Vagina (tissue), 2 donors: Measurements from ENCODE around the gene JUN. TPM values are rescaled to one million over a fixed set of nuclear protein-coding genes. Genes with fewer than 3 reads are reported as not detected.

Source experiments
- DNase-seq, 2 donors: peaks; one replicate each; pipeline ENCODE4 v3.0.0-alpha.2; 2017; ENCODE audit errors: extremely low spot score in 2 of 2
- H3K27ac ChIP-seq: fragments of 200-600 bp; sonication (generic); one replicate; pipeline ENCODE4 v1.5.1; 2019
- H3K27me3 ChIP-seq: fragments of 200-600 bp; sonication (generic); one replicate; pipeline ENCODE4 v1.5.1; 2019
- H3K36me3 ChIP-seq, 2 donors: fragments of 200-600 bp; sonication (generic); one replicate each; pipeline ENCODE4 v1.5.1; 2017 to 2019
- H3K4me1 ChIP-seq: fragments of 200-600 bp; sonication (generic); one replicate; pipeline ENCODE4 v1.5.1; 2019
- H3K4me3 ChIP-seq, 2 donors: fragments of 200-600 bp; sonication (generic); 1 replicate in 1 of 2; 2 replicates in 1 of 2; pipeline ENCODE4 v1.5.1; 2016 to 2019
- H3K9me3 ChIP-seq: fragments of 200-600 bp; sonication (generic); one replicate; pipeline ENCODE4 v1.5.1; 2019
- CTCF ChIP-seq, 3 experiments: fragments of 450-650 bp in 2 of 3; fragments of 200-600 bp in 1 of 3; sonication (generic) in 1 of 3; IDR thresholded peaks; one replicate each; pipeline ENCODE4 v1.5.1; 2017 to 2019; ENCODE audit warnings: antibody characterized with exemption in 3 of 3, mild to moderate bottlenecking in 2 of 3, moderate library complexity in 2 of 3
- POLR2A ChIP-seq, 2 donors: fragments of 450-650 bp; IDR thresholded peaks; one replicate each; pipeline ENCODE4 v1.6.1; 2017; ENCODE audit warnings: antibody characterized with exemption in 2 of 2, mild to moderate bottlenecking in 2 of 2, moderate library complexity in 2 of 2
- POLR2AphosphoS5 ChIP-seq, 2 donors: sonication (generic); formaldehyde crosslinking; IDR thresholded peaks; one replicate each; pipeline ENCODE4 v1.9.0; 2017; ENCODE audit warnings: antibody characterized with exemption in 2 of 2, mild to moderate bottlenecking in 2 of 2, low read depth in 1 of 2; ENCODE audit not compliant: insufficient read depth in 1 of 2
- intact Hi-C: fragments of 100-400 bp; cut with DNase I; formaldehyde crosslinking; loops from one replicate; pipeline ENCODE4 v1.15.1; 2023
- total RNA-seq: library from RNA; depleted of rRNA; stranded (reverse); fragments of >200 nt; gene quantifications from one replicate; pipeline ENCODE4 v1.2.3, GENCODE V29; 2016

The JUN gene
- total RNA-seq, 1 donor from 2014 or later: 275 TPM

GRCh38 chr1:58754073-58754613, 29.7 kb downstream of the JUN start:
- Histone ChIP-seq H3K4me1 (peaks cover 40% of the 10 kb centered on the region), H3K27ac (peak overlapping the region; percentile 69), H3K4me3 (no peak overlapping the region), H3K27me3 (no peaks in the 10 kb centered on the region), H3K36me3 (no peaks in the 10 kb centered on the region), H3K9me3 (no peaks in the 10 kb centered on the region)
- DNase-seq: no peak
- TF ChIP-seq POLR2AphosphoS5 (IDR thresholded peaks at IDR 0.05; ENCODE audit: insufficient read depth in 1 of 2, low read depth in 1 of 2) (no peak), CTCF (IDR thresholded peaks at IDR 0.05) (no peak)
- intact Hi-C loops: no loop called here

DNA sequence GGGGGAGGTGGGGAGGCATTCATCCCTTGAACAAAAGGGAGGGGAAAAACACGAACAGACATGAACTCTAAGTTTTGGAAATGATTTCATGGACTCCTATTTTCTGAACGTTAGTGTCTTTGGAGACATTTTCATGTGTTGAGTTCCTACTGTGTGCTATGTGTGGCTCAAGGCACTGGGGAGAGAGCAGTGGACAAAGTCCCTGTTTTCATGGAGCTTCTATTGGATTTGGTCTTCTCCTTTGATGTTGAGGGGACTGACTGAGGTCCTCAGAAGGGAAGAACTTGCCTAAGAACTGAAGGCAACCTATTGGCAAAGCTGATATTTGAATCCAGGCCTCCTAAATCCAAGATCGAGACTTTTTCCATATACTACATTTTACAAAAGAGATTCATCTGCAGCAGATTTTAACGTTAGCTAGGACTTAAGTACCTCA, 30.4 kb downstream of the JUN start:
- TF ChIP-seq POLR2AphosphoS5 (IDR thresholded peaks at IDR 0.05; ENCODE audit: insufficient read depth in 1 of 2, low read depth in 1 of 2) (no peak), POLR2A (IDR thresholded peaks at IDR 0.05) (no peak), CTCF (IDR thresholded peaks at IDR 0.05) (no peak)
- peak in 1 of 2 donors; percentile 60 for DNase-seq
- H3K27ac ChIP-seq: peak overlapping the region; percentile 49
- peaks cover 40% of the 10 kb centered on the region for H3K4me1 ChIP-seq
- H3K9me3 ChIP-seq: no peaks in the 10 kb centered on the region
- no peak overlapping the region for H3K4me3 ChIP-seq
- intact Hi-C loops: no loop called here
- H3K36me3 ChIP-seq: no peaks in the 10 kb centered on the region
- H3K27me3 ChIP-seq: no peaks in the 10 kb centered on the region

GRCh38 chr1:58749646-58750045, 34.2 kb downstream of the JUN start:
- no peak for TF ChIP-seq POLR2AphosphoS5 (IDR thresholded peaks at IDR 0.05; ENCODE audit: insufficient read depth in 1 of 2, low read depth in 1 of 2)
- TF ChIP-seq POLR2A (IDR thresholded peaks at IDR 0.05): no peak
- no peak for TF ChIP-seq CTCF (IDR thresholded peaks at IDR 0.05)
- intact Hi-C loops: loop anchor here (10.0 kb wide), 1 partner anchor 955 kb away; no protein-coding TSS in a partner anchor
- DNase-seq: no peak
- Histone ChIP-seq H3K27me3 (no peaks in the 10 kb centered on the region), H3K4me3 (no peak overlapping the region), H3K36me3 (no peaks in the 10 kb centered on the region), H3K27ac (no peak overlapping the region), H3K4me1 (peaks cover 22% of the 10 kb centered on the region), H3K9me3 (no peaks in the 10 kb centered on the region)

DNA sequence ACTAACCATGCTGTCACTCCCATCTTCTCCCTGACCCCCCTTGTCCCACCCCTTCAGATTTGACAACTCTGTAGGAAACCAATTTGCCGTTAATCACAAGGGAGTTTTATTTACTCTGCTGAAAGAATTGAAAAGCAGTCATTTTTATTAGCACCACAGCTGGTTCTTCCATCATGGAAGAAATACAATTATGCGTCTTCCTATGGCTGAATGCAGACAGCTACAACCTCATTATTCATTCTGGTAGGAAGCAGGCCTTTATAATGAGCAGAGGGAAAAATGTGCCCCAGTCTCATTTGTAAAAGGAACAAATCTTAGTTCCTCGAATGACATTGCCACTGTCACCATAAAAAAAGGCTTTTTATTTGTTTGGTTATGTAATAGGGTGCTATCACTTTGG, 35.2 kb downstream of the JUN start:
- no peak for TF ChIP-seq POLR2AphosphoS5 (IDR thresholded peaks at IDR 0.05; ENCODE audit: insufficient read depth in 1 of 2, low read depth in 1 of 2)
- TF ChIP-seq CTCF (IDR thresholded peaks at IDR 0.05): no peak
- no peak for TF ChIP-seq POLR2A (IDR thresholded peaks at IDR 0.05)
- DNase-seq: no peak
- Histone ChIP-seq H3K36me3 (no peaks in the 10 kb centered on the region), H3K27ac (no peak overlapping the region), H3K4me3 (no peak overlapping the region), H3K4me1 (peaks cover 13% of the 10 kb centered on the region), H3K9me3 (no peaks in the 10 kb centered on the region), H3K27me3 (no peaks in the 10 kb centered on the region)
- intact Hi-C loops: loop anchor here (10.0 kb wide), 1 partner anchor 956 kb away; no protein-coding TSS in a partner anchor

DNA sequence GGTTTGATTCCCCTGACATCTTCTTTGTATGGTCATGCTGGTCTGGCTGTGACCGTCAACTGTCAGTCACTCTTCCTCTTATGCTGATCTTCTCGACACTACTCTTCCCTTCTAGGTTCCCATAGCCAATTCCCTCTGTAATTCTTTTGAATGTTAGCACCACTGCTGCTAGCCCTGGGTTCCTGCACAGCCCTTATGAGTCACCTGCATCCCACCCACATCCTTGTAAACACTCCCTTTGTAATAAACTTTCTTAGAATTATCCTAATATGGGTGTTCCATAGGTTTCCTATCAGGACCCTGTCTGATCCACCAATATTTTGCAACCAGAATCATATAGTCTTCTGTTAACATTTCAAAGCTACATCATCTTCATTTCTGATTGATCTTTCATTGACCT, 37.1 kb downstream of the JUN start:
- intact Hi-C loops: loop anchor here (10.0 kb wide), 1 partner anchor 958 kb away; no protein-coding TSS in a partner anchor
- no peak for DNase-seq
- Histone ChIP-seq H3K27ac (no peak overlapping the region), H3K36me3 (no peaks in the 10 kb centered on the region), H3K9me3 (no peaks in the 10 kb centered on the region), H3K27me3 (no peaks in the 10 kb centered on the region), H3K4me1 (no peaks in the 10 kb centered on the region), H3K4me3 (no peak overlapping the region)
- TF ChIP-seq POLR2A (IDR thresholded peaks at IDR 0.05): no peak
- no peak for TF ChIP-seq CTCF (IDR thresholded peaks at IDR 0.05)
- TF ChIP-seq POLR2AphosphoS5 (IDR thresholded peaks at IDR 0.05; ENCODE audit: insufficient read depth in 1 of 2, low read depth in 1 of 2): no peak
